ENCODE measurements around the gene NELFB. TPM values are rescaled to one million over a fixed set of nuclear protein-coding genes. Genes with fewer than 3 reads are reported as not detected.
A peak's percentile ranks its signal among the peaks of the same experiment; 100 is the strongest.

NELFB gene
- total RNA-seq, 1 experiment from 2014 or later: 71.7 TPM

DNA sequence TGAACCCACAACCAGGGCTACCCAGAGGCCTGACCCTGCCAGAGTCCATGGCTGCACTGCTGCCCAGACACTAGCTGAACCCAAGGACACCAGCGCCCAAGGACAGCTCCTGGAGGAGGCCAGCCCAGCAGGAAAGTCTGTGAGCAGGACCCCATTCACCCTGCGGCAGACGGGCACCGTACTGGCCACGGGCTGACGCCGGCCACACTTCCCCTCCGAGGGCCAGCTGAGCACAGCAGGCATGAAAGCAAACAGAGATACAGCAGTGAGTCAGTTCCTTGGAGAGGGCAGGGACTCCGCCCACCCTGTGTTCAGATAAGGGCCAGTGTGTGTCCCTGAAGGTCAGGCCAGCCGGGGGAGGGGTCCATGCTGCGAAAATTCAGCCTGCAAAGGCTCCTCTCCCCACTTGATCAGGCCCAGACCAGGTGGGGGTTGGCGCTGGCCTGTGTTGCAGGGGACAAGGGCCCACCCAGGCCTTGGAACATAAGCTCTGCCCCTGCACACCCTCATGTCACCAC lies 36.3 kb upstream of the NELFB start:
- Histone ChIP-seq H2AK5ac (ENCODE audit: insufficient read length, low read length) (no peak overlapping the region), H3K23me2 (ENCODE audit: insufficient read length, low read depth, low read length, poor library complexity, severe bottlenecking) (peaks cover 12% of the 10 kb centered on the region), H3K14ac (ENCODE audit: insufficient read depth, low read length) (no peak overlapping the region), H3K23ac (ENCODE audit: insufficient read length, low read depth, low read length) (no peak overlapping the region), H3K4me1 (ENCODE audit: insufficient read depth, low read length) (no peaks in the 10 kb centered on the region; the same call in 1 of the 2 replicates), H4K5ac (ENCODE audit: insufficient read length, low read depth, low read length) (no peak overlapping the region), H3K79me2 (ENCODE audit: insufficient read depth, low read length) (no peaks in the 10 kb centered on the region), H4K91ac (ENCODE audit: insufficient read length, low read depth, low read length) (no peak overlapping the region), H2BK120ac (ENCODE audit: low read depth, low read length, poor library complexity, severe bottlenecking) (no peak overlapping the region), H4K8ac (replicated peaks; ENCODE audit: insufficient read length, low read depth, low read length) (no peak overlapping the region), H2BK5ac (ENCODE audit: insufficient read length, low read length) (no peak overlapping the region), H3K4ac (ENCODE audit: low read depth, low read length) (no peak overlapping the region), H3K9me3 (ENCODE audit: control insufficient read depth, low read depth, low read length) (no peaks in the 10 kb centered on the region), H3K56ac (ENCODE audit: insufficient read length, low read depth, low read length) (no peak overlapping the region), H4K20me1 (ENCODE audit: control insufficient read depth, insufficient read depth, insufficient read length) (no peaks in the 10 kb centered on the region), H3K4me2 (ENCODE audit: insufficient read depth, insufficient read length, low read length) (no peak overlapping the region), H3T11ph (ENCODE audit: low read length) (no peak overlapping the region), H3K79me1 (ENCODE audit: insufficient read depth, low read depth, low read length, poor library complexity, severe bottlenecking) (no peaks in the 10 kb centered on the region), H3K27ac (ENCODE audit: insufficient read length, low read depth, low read length) (no peak overlapping the region), H2BK15ac (ENCODE audit: low read depth, low read length) (no peak overlapping the region), H2BK20ac (ENCODE audit: low read depth, low read length, poor library complexity, severe bottlenecking) (no peak overlapping the region), H2AFZ (ENCODE audit: low read length) (no peak overlapping the region), H3K27me3 (ENCODE audit: insufficient read depth, low read length) (no peaks in the 10 kb centered on the region), H2BK12ac (ENCODE audit: insufficient read length, low read depth, low read length) (no peak overlapping the region), H3K18ac (ENCODE audit: insufficient read length, low read depth, low read length) (no peak overlapping the region), H3K9ac (ENCODE audit: extremely low read depth, insufficient read length, low read length) (no peak overlapping the region)
- Mint-ChIP-seq H3K4me3 (no peak overlapping the region; a peak in 1 of 5 replicates), H3K9me3 (no peaks in the 10 kb centered on the region), H3K27ac (0 out of 7 replicates have a peak overlapping the region, but pooled peaks of 1 of the 3 experiments have one; percentile 57), H3K4me1 (peaks cover 4 to 8% of the 10 kb centered on the region in 2 experiments), H3K27me3 (ENCODE audit: low read depth) (no peaks in the 10 kb centered on the region), H3K36me3 (ENCODE audit: insufficient read depth in 1 of 3, low read depth in 3 of 3) (peaks cover 3 to 19% (median 5%) of the 10 kb centered on the region in 3 experiments; a peak in 3 of 7 replicates)
- no CpG with 5 or more reads among the region's 12 CpGs for WGBS (ENCODE audit: extremely low coverage, insufficient read length, low lambda C conversion rate)
- TF ChIP-seq, protein P1, sequence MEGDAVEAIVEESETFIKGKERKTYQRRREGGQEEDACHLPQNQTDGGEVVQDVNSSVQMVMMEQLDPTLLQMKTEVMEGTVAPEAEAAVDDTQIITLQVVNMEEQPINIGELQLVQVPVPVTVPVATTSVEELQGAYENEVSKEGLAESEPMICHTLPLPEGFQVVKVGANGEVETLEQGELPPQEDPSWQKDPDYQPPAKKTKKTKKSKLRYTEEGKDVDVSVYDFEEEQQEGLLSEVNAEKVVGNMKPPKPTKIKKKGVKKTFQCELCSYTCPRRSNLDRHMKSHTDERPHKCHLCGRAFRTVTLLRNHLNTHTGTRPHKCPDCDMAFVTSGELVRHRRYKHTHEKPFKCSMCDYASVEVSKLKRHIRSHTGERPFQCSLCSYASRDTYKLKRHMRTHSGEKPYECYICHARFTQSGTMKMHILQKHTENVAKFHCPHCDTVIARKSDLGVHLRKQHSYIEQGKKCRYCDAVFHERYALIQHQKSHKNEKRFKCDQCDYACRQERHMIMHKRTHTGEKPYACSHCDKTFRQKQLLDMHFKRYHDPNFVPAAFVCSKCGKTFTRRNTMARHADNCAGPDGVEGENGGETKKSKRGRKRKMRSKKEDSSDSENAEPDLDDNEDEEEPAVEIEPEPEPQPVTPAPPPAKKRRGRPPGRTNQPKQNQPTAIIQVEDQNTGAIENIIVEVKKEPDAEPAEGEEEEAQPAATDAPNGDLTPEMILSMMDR (conservative IDR thresholded peaks at IDR 0.05): no peak
- no peak for DNase-seq

Data from H9 (cell line).